Stimulated activated CD8-positive, alpha-beta memory T cell treated with anti-CD3 and anti-CD28 coated beads, Interleukin-15, amount 100 ng/mL, for 24 hours (primary cell): Measurements from ENCODE around the gene POLR3H.

Experiments
- DNase-seq: peaks from one replicate; pipeline ENCODE4 v3.0.0-alpha.2; 2020; ENCODE audit warnings: low read depth

POLR3H gene

GRCh38 chr22:41481925-41482318, 62.3 kb downstream of the POLR3H start:
- DNase-seq = no peak

GRCh38 chr22:41481131-41481830, 63.0 kb downstream of the POLR3H start:
- no peak for DNase-seq

- DNase-seq = no peak
These were observed 63.9 kb downstream of the POLR3H start for GRCh38 chr22:41480397-41480735.

GRCh38 chr22:41479671-41480396, 64.4 kb downstream of the POLR3H start:
- no peak for DNase-seq

DNA sequence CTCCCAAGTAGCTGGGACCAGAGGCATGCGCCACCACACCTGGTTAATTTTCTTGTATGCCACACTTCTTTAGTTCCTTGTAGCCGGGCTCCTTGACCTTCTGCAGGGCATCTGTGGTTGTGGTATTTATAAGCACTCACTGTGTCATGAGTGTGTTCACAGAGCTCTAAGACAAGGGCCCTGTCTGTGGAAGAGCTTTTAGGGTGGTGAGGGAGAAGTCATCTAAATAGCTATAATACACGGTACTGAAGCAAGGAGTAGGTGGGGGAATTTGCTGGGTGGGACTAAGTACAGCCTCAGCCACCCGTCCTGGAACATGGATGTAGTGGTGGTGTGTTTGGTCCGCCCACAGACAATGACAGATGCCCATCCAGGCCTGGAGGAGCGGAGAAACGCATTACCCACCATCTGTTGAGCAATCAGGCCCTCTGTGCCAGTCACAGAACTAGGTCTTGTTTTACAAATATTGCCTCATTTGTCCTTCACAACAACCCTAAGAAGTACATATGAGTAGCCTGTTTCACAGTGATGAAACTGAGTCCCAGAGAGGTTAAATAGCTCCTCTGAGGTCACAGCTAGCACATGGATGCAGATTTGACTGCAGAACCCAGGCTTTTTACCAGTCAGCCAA, 65.3 kb downstream of the POLR3H start:
- no peak for DNase-seq

- no peak for DNase-seq
These were observed 65.8 kb downstream of the POLR3H start for GRCh38 chr22:41478473-41478872.
